GM12874 (cell line): ENCODE data around the gene MINDY4.

Experiments
- CTCF ChIP-seq: IDR thresholded peaks from 2 replicates; pipeline ENCODE4 v1.5.1; 2011; ENCODE audit warnings: low read depth, mild to moderate bottlenecking, control low read depth, low read length, moderate library complexity; ENCODE audit not compliant: insufficient read depth

MINDY4 gene

GRCh38 chr7:30812676-30813075 is 41.5 kb downstream of the MINDY4 start:
- no peak for TF ChIP-seq CTCF

- no peak for TF ChIP-seq CTCF
These were observed 42.2 kb downstream of the MINDY4 start for GRCh38 chr7:30813466-30813865.

DNA sequence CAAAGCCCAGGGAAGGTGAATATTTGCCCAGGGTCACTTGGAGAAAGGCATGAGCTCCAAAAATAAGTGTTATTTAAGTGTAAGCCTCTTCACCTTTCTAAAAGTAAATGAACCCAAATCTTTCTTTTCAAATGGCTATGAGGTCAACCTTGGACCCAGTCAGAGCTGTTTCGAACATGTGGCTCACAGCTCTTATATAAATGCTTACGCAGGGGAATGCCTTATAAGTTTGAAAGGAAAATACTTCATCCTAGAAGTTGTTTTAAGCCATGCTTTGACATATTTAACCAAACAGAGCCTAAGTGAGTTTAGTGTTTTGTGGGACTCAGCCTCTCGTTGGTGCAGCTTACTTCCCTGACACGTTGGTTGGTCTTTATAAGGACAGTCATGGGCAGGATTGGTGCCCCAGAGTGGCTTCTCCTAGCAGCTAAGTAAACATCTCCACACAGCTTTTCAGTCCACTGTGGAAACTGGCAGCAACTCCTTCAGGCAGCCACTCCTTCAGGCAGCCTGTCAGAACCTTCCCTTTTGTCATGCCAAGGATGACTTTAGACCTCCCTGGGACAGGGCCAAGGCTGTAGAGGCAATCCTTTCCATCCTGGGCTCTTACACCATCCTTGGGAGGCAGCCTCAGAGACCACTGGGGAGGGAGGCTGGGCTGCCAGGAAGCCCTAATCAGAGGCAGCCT is 43.6 kb downstream of the MINDY4 start:
- no peak for TF ChIP-seq CTCF

GRCh38 chr7:30815388-30815854 is 44.2 kb downstream of the MINDY4 start:
- TF ChIP-seq CTCF, result no peak

- TF ChIP-seq CTCF, result no peak
These were observed 44.9 kb downstream of the MINDY4 start for GRCh38 chr7:30815951-30816644.

DNA sequence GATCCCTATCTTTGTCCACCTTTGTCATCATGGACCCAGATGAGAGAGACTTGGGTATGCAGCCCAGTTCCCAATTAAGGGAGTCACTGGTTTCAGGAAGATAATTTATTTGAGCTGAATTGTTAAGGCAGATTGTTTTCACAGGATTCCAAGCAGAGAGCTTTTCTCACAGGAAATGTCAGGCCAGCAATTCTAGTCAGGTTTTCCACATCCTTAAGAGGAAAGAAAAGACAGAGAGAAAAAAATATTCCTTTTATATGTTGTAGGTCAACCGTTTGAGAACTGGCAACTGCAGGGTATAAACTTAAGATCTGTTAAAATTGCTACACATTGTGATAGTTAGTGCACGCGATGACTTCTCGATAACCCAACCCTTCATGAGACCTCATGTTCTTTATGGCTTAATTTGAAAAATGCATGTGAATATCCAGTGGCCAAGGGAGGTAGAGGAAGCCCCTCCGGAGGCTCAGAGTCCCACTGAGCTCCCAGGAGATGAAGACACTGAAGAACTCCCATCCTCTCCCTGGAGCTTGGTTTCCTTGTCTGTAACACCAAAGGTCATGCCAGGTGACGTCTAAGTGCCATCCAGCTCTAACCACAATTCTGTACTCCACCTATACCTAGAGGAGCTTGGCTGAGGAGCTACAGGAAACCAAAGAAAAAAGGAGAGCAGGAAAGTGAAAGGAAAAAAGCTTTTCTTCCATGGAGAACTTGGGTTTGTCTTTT is 45.6 kb downstream of the MINDY4 start:
- no peak for TF ChIP-seq CTCF

DNA sequence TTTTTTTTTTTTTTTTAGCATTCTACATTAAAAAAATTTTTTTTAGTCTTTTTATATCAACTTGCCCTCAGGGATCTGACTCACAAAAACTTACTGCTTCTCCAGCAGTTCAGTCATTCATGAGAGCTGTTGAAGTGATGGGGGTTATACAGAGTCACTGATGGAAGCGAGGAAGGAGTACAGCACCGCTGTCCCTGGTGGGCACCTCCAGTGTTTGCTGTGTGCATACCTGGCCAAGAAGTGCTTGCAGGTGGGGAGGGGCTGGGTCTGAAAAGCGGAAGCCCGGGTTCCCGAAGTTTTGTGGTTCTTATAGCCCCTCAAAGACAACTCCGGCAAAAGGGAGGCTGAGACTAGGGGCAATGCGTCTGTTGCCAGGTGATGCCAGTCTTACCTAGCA is 46.2 kb downstream of the MINDY4 start:
- no peak for TF ChIP-seq CTCF
